GM12878 (cell line): Measurements from ENCODE around the gene PSMB8. TPM values are rescaled to one million over a fixed set of nuclear protein-coding genes. Genes with fewer than 3 reads are reported as not detected.

ENCODE experiments used
- ATAC-seq: fragments of 200-7000 bp; cut with Tn5 transposase; 3 replicates; pipeline ENCODE4 v1.9.1; 2020; ENCODE audit warnings: mild to moderate bottlenecking, moderate library complexity
- BruUV-seq: library from RNA; stranded (reverse); fragments of 400-500 nt; replicated peaks from 2 replicates; lab custom pipeline; 2021; lab: Mats Ljungman, UMichigan
- CTCF ChIA-PET: fragments of 300-600 bp; sonication (Branson Sonifier 250); formaldehyde crosslinking; extraction: SDS; loops from one replicate; lab custom pipeline; 2021; ENCODE audit warnings: inconsistent platforms; lab: Yijun Ruan, JAX
- POLR2A ChIA-PET: fragments of 350-600 bp; formaldehyde crosslinking; extraction: SDS; loops from one replicate; lab custom pipeline; 2021; ENCODE audit warnings: inconsistent platforms; lab: Charles Lee
- RAD21 ChIA-PET: fragments of 300-600 bp; sonication (Branson Sonifier 250); formaldehyde crosslinking; loops from one replicate; lab custom pipeline; 2023; ENCODE audit warnings: antibody characterized with exemption; ENCODE audit not compliant: unreplicated experiment; lab: Charles Lee
- SMC1A ChIA-PET: fragments of 300-600 bp; sonication (Branson Sonifier 250); formaldehyde crosslinking; loops from one replicate; lab custom pipeline; 2023; ENCODE audit not compliant: unreplicated experiment, uncharacterized antibody; lab: Charles Lee
- DNase-seq: peaks from one replicate; pipeline ENCODE4 v3.0.0-alpha.2; 2011; ENCODE audit warnings: low read depth, low spot score
- FAIRE-seq: peaks from 3 replicates; lab custom pipeline; 2011; peaks lifted over from hg19 to GRCh38; lab: Jason Lieb, UNC
- H2AFZ ChIP-seq: 2 replicates; pipeline ENCODE4 v1.6.0; 2011; ENCODE audit warnings: low read depth, low read length, control low read depth; ENCODE audit not compliant: control insufficient read depth
- H3K27ac ChIP-seq: 2 replicates; pipeline ENCODE4 v1.5.1; 2011; ENCODE audit warnings: control low read depth; ENCODE audit not compliant: control insufficient read depth, insufficient read depth
- H3K27me3 ChIP-seq, 2 experiments: replicated peaks in 1 of 2; 2 replicates each; pipeline versions ENCODE4 v1.6.0 to v1.6.1; 2011; ENCODE audit warnings: low read length in 1 of 2; ENCODE audit not compliant: control insufficient read depth in 2 of 2, insufficient read depth in 2 of 2
- H3K36me3 ChIP-seq, 2 experiments: 2 replicates each; pipeline ENCODE4 v1.5.1; 2011; ENCODE audit warnings: low read length in 1 of 2; ENCODE audit not compliant: control insufficient read depth in 2 of 2, insufficient read depth in 2 of 2
- H3K4me1 ChIP-seq: 2 replicates; pipeline ENCODE4 v1.6.1; 2011; ENCODE audit warnings: mild to moderate bottlenecking, low read length, moderate library complexity, mixed read lengths; ENCODE audit not compliant: control insufficient read depth, insufficient read depth
- H3K4me2 ChIP-seq: 2 replicates; pipeline ENCODE4 v1.6.0; 2011; ENCODE audit warnings: control low read depth; ENCODE audit not compliant: control insufficient read depth, insufficient read depth
- H3K4me3 ChIP-seq: fragments of 200-600 bp; sonication (generic); 2 replicates; pipeline ENCODE4 v1.5.1; 2016
- H3K79me2 ChIP-seq: 2 replicates; pipeline ENCODE4 v1.6.0; 2011; ENCODE audit warnings: low read length; ENCODE audit not compliant: control insufficient read depth, insufficient read depth
- H3K9ac ChIP-seq: 2 replicates; pipeline ENCODE4 v1.8.0; 2011; ENCODE audit warnings: low read length, control low read depth, mixed read lengths; ENCODE audit not compliant: control insufficient read depth, insufficient read depth
- H3K9me3 ChIP-seq: replicated peaks from 3 replicates; pipeline ENCODE4 v1.5.1; 2011; ENCODE audit warnings: mild to moderate bottlenecking, low read length; ENCODE audit not compliant: control insufficient read depth, insufficient read depth
- H4K20me1 ChIP-seq: 2 replicates; pipeline ENCODE4 v1.6.0; 2011; ENCODE audit not compliant: control insufficient read depth, insufficient read depth
- CBX3 ChIP-seq: fragments of 200-600 bp; sonication (generic); IDR thresholded peaks from 2 replicates; pipeline ENCODE4 v1.6.1; 2016; ENCODE audit warnings: low read depth, borderline replicate concordance
- FOXK2 ChIP-seq: fragments of 450-650 bp; IDR thresholded peaks from 2 replicates; pipeline ENCODE4 v1.6.1; 2017; ENCODE audit warnings: mild to moderate bottlenecking, moderate library complexity
- HCFC1 ChIP-seq: fragments of 150-350 bp; IDR thresholded peaks from 2 replicates; pipeline ENCODE4 v1.6.1; 2014; ENCODE audit warnings: low read length
- RAD21 ChIP-seq: IDR thresholded peaks from 2 replicates; pipeline ENCODE4 v1.6.1; 2011; ENCODE audit warnings: mild to moderate bottlenecking, low read depth, low read length, moderate library complexity; ENCODE audit not compliant: insufficient read depth
- RCOR1 ChIP-seq: conservative IDR thresholded peaks from 2 replicates; pipeline ENCODE4 v1.6.1; 2012; ENCODE audit warnings: low read depth, low read length, improper control_type of control experiment
- SIN3A ChIP-seq: IDR thresholded peaks from 2 replicates; pipeline ENCODE4 v1.6.1; 2012; ENCODE audit warnings: low read depth, low read length, improper control_type of control experiment
- SMC3 ChIP-seq: IDR thresholded peaks from 2 replicates; pipeline ENCODE4 v1.6.1; 2011; ENCODE audit warnings: low read length, improper control_type of control experiment, borderline replicate concordance
- STAT1 ChIP-seq: fragments of 450-650 bp; conservative IDR thresholded peaks from 2 replicates; pipeline ENCODE4 v1.6.1; 2014; ENCODE audit warnings: antibody characterized with exemption, mild to moderate bottlenecking
- ZBTB40 ChIP-seq: fragments of 450-650 bp; IDR thresholded peaks from 2 replicates; pipeline ENCODE4 v1.6.1; 2016; ENCODE audit warnings: mild to moderate bottlenecking, moderate library complexity, borderline replicate concordance
- ZNF217 ChIP-seq: fragments of 450-650 bp; IDR thresholded peaks from 2 replicates; pipeline ENCODE4 v1.6.1; 2017; ENCODE audit warnings: antibody characterized with exemption, mild to moderate bottlenecking
- ZNF384 ChIP-seq: IDR thresholded peaks from 2 replicates; pipeline ENCODE4 v1.6.1; 2012; ENCODE audit warnings: low read depth, mild to moderate bottlenecking, low read length, improper control_type of control experiment, borderline replicate concordance
- WGBS: methylation state at CpG from one replicate; pipeline ENCODE4 v1.1.6; 2016; ENCODE audit warnings: low lambda C conversion rate; ENCODE audit not compliant: insufficient replicate concordance, insufficient coverage; ENCODE audit errors: missing lambda C conversion rate; 5-methylcytosine and 5-hydroxymethylcytosine counted together
- in situ Hi-C: fragments of 300-500 bp; cut with MboI; formaldehyde crosslinking; loops from 9 replicates; pipeline ENCODE4 v1.14.3; 2018; ENCODE audit warnings: mixed read lengths
- intact Hi-C: fragments of 100-400 bp; cut with micrococcal nuclease; formaldehyde crosslinking; loops from one replicate; pipeline ENCODE4 v1.14.2; 2022; ENCODE audit not compliant: unreplicated experiment
- polyA plus RNA-seq, 11 experiments: library from polyadenylated mRNA; depleted of rRNA in 4 of 11; unstranded in 6 of 11; stranded (reverse) in 5 of 11; fragments of >200 nt; fragmentation: Nextera tagmentation in 4 of 11; fragmentation: Illumina TruSeq in 1 of 11; extraction: Ambion mirVana in 4 of 11; extraction: Trizol in 1 of 11; gene quantifications; 1 replicate in 1 of 11; 2 replicates in 10 of 11; pipeline versions ENCODE4 v1.2.1 to v1.2.3, GENCODE V29; 2011 to 2016; ENCODE audit warnings: inconsistent platforms in 2 of 11, missing spikeins in 2 of 11, low read depth in 1 of 11
- total RNA-seq, 4 experiments: library from RNA; depleted of rRNA in 3 of 4; stranded (reverse); fragments of >200 nt in 3 of 4; fragmentation: Illumina TruSeq in 1 of 4; extraction: Trizol in 1 of 4; gene quantifications; 2 replicates each; pipeline versions ENCODE4 v1.2.1 to v1.2.3, GENCODE V29; 2013 to 2021
- TF ChIP-seq, protein P1 (sequence below): fragments of 450-650 bp; IDR thresholded peaks from 2 replicates; pipeline ENCODE4 v1.6.1; 2018; ENCODE audit warnings: borderline replicate concordance, mild to moderate bottlenecking; ENCODE audit not compliant: partially characterized antibody
- TF ChIP-seq, protein P2 (sequence below), 3 experiments: IDR thresholded peaks in 2 of 3; conservative IDR thresholded peaks in 1 of 3; 2 replicates each; pipeline ENCODE4 v1.5.1; 2011; ENCODE audit warnings: low read depth in 3 of 3, low read length in 3 of 3, mild to moderate bottlenecking in 3 of 3, control low read depth in 2 of 3, moderate library complexity in 2 of 3, inconsistent platforms in 1 of 3, mixed read lengths in 1 of 3; ENCODE audit not compliant: control insufficient read depth in 2 of 3, insufficient read depth in 1 of 3; ENCODE audit errors: extremely low read depth in 1 of 3

Gene PSMB8
- total and polyA plus RNA-seq, 10 of the 15 experiments (the other 5 are each of a cell fraction or from before 2014, with no cell fraction given) = 304 to 557 (median 379) TPM

DNA sequence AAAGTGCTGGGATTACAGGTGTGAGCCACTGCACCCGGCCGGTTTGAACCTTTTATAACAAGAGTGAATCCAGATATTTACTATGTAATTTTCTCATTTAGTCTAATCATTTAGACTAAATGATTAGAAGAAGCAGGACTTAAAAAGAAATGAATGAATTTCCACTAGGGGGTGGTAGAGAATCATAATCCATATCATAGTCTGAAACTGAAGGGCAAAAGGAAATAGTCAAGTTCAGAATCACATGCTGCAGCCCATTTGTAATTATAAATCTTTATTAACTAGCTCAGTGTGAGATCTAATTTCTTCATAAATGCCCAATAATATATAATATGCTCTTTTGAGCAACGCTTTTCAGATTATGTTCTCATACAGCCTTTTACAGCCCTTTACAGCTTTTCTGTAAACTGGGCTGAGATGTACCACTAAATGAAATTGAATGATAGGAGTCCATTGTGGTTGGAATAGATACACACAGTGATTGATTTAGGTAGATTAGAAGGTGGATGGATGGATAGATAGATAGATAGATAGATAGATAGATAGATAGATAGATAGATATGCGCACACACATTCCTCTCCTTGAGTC, 41.9 kb upstream of the PSMB8 start:
- CTCF ChIA-PET = interaction anchor here (0.6 to 12.7 kb wide), 36 partner anchors 9 to 362 kb away, joined by 3 to 260 read pairs (median 4); partner anchors contain the start of genes BRD2, HLA-DMA, HLA-DMB and TAP2
- SMC1A ChIA-PET = interaction anchor here (0.6 to 13.8 kb wide), 37 partner anchors 9 to 362 kb away, joined by 3 to 184 read pairs (median 4); partner anchors contain the start of genes BRD2, HLA-DMA, HLA-DOA and HLA-DPB1
- Histone ChIP-seq H3K9me3 (no peaks in the 10 kb centered on the region), H3K27me3 (no peaks in the 10 kb centered on the region; a peak in 1 of 4 replicates), H3K4me3 (no peak overlapping the region), H3K9ac (no peak overlapping the region), H3K79me2 (no peaks in the 10 kb centered on the region), H3K36me3 (no peaks in the 10 kb centered on the region), H3K27ac (no peak overlapping the region), H4K20me1 (no peaks in the 10 kb centered on the region), H3K4me1 (0 out of 2 replicates have a peak, but pooled peaks cover 3% of the 10 kb centered on the region), H3K4me2 (no peak overlapping the region), H2AFZ (no peak overlapping the region)
- POLR2A ChIA-PET = interaction anchor here (0.6 to 1.7 kb wide), 7 partner anchors 8 to 98 kb away, joined by 3 to 8 read pairs (median 4); partner anchors contain the start of gene BRD2
- peak; percentile 23 for DNase-seq
- BruUV-seq = no TSS peak
- ATAC-seq = peak; percentile 83
- RAD21 ChIA-PET = interaction anchor here (0.6 to 6.5 kb wide), 25 partner anchors 9 to 190 kb away, joined by 3 to 104 read pairs (median 4); partner anchors contain the start of genes HLA-DMA, HLA-DMB, HLA-DPB1 and TAP2
- intact Hi-C loops (loop anchor here (1.0 to 10.0 kb wide), 4 partner anchors 62 to 199 kb away; partner anchors contain the start of gene HLA-DMA), in situ Hi-C loops (loop anchor here (5.0 kb wide), 1 partner anchor 102 kb away; no protein-coding TSS in a partner anchor)
- FAIRE-seq = peak; percentile 90
- 23% methylated on average over 4 of the region's 4 CpGs for WGBS
- TF ChIP-seq CBX3 (no peak), ZNF217 (no peak), FOXK2 (no peak), SIN3A (no peak), ZNF384 (no peak), HCFC1 (no peak), SMC3 (peak; percentile 88), RCOR1 (no peak), ZBTB40 (peak; percentile 52; the same call in 1 of the 2 replicates), STAT1 (no peak), RAD21 (peak; percentile 83)
- TF ChIP-seq, protein P1, sequence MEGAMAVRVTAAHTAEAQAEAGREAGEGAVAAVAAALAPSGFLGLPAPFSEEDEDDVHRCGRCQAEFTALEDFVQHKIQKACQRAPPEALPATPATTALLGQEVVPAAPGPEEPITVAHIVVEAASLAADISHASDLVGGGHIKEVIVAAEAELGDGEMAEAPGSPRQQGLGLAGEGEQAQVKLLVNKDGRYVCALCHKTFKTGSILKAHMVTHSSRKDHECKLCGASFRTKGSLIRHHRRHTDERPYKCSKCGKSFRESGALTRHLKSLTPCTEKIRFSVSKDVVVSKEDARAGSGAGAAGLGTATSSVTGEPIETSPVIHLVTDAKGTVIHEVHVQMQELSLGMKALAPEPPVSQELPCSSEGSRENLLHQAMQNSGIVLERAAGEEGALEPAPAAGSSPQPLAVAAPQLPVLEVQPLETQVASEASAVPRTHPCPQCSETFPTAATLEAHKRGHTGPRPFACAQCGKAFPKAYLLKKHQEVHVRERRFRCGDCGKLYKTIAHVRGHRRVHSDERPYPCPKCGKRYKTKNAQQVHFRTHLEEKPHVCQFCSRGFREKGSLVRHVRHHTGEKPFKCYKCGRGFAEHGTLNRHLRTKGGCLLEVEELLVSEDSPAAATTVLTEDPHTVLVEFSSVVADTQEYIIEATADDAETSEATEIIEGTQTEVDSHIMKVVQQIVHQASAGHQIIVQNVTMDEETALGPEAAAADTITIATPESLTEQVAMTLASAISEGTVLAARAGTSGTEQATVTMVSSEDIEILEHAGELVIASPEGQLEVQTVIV = no peak
- TF ChIP-seq, protein P2, sequence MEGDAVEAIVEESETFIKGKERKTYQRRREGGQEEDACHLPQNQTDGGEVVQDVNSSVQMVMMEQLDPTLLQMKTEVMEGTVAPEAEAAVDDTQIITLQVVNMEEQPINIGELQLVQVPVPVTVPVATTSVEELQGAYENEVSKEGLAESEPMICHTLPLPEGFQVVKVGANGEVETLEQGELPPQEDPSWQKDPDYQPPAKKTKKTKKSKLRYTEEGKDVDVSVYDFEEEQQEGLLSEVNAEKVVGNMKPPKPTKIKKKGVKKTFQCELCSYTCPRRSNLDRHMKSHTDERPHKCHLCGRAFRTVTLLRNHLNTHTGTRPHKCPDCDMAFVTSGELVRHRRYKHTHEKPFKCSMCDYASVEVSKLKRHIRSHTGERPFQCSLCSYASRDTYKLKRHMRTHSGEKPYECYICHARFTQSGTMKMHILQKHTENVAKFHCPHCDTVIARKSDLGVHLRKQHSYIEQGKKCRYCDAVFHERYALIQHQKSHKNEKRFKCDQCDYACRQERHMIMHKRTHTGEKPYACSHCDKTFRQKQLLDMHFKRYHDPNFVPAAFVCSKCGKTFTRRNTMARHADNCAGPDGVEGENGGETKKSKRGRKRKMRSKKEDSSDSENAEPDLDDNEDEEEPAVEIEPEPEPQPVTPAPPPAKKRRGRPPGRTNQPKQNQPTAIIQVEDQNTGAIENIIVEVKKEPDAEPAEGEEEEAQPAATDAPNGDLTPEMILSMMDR (IDR thresholded peaks at IDR 0.05 in 2 of 3, conservative IDR thresholded peaks at IDR 0.05 in 1 of 3; ENCODE audit: control insufficient read depth in 2 of 3, extremely low read depth in 1 of 3, insufficient read depth in 1 of 3, low read depth in 3 of 3, low read length in 3 of 3) = peak; percentile 38 to 61 (median 43); a peak in 5 of 6 replicates
